KOPT-K1 (cell line): Measurements from ENCODE around the gene RBP7.
"Not testable (repeated sequence)": the region's sequence is repeated elsewhere in the genome, so short reads cannot be mapped to it uniquely, and the experiment has no call there.

Experiments
- H3K27ac ChIP-seq: fragments of 200-600 bp; sonication (generic); 2 replicates; pipeline ENCODE4 v1.5.1; 2016; ENCODE audit warnings: antibody characterized with exemption, mild to moderate bottlenecking, low read depth, low read length; ENCODE audit not compliant: poor library complexity, severe bottlenecking
- H3K36me3 ChIP-seq: fragments of 200-600 bp; sonication (generic); 2 replicates; pipeline ENCODE4 v1.5.1; 2017; ENCODE audit warnings: antibody characterized with exemption, mild to moderate bottlenecking, low read length, moderate library complexity; ENCODE audit not compliant: insufficient read depth
- H3K9me3 ChIP-seq: fragments of 200-600 bp; sonication (generic); 2 replicates; pipeline ENCODE4 v1.5.1; 2017; ENCODE audit warnings: antibody characterized with exemption, low read length, mild to moderate bottlenecking; ENCODE audit not compliant: insufficient read depth, poor library complexity, severe bottlenecking

Gene RBP7

DNA sequence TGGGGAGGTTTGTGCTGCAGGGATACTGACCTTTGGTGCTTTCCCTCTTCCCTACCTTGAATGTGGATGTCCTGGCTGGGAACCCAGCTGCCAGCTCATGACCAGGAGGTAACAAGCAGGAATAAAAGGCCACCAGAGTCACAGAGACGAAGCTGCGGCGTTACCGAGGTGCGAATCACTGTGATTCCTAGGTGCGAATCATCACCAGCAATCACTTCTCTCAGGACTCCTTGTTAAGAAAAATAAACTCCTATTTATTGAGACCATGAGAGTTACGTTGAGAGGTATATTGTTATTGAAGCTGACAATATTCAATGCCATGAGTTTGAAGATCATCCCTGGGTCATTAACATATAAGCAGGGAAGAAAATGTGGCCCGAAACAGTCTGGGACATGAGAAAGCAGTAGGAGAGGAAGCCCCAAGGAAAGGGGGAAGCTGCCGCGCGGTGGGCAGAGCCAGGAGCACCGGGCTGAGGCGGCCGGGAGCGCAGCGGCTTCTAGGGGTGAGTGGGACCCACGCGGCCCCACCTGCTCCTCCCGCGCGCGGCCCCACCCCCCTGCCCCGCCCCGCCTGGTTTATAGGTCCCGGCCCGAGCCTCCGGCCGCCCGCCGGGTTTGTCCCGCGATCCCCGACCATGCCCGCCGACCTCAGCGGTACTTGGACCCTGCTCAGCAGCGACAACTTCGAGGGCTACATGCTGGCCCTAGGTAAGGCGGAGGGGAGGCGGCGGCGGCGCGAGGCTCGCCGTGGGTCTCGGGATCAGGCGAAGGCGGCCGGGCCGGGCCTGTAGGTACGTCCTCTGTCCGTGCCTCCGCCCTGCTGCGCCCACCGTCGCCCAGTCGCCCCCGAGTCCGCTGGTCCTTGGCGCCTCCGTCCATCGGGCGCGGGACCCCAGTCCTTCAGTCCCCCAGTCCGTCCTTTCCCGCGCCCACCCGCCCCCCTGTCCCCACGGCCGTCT, at the start of gene RBP7:
Gene RBP7, plus strand, starts transcription at position 605 of the 959 bp plus-strand sequence. Its CDS starts 31 bp downstream, at position 636.
- H3K27ac ChIP-seq, result no peak within 1 kb of the TSS
- H3K36me3 ChIP-seq, result no peaks in the 10 kb centered on the region
- peaks cover 9% of the 10 kb centered on the region for H3K9me3 ChIP-seq

DNA sequence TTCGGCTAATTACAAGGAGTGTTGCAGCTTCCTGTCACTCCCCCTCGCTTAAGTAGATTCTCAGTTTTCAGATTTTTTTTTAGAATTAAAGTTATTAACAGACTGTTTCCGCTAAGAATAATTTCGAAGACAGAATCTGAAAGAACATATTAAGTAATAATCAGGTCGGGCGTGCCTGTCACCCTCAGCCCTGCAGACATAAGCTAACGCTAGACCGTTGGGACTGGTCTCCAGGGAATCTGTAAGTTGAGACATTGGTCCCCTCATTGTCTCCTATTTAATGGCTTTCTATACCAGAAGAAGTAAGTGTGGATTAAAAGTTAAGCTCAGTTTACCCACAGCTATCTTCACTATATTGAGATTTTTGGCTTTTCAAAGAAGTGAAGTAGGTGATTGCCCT, 39.3 kb upstream of the RBP7 start:
- Histone ChIP-seq H3K27ac (no peak overlapping the region), H3K9me3 (no peaks in the 10 kb centered on the region), H3K36me3 (no peaks in the 10 kb centered on the region)

DNA sequence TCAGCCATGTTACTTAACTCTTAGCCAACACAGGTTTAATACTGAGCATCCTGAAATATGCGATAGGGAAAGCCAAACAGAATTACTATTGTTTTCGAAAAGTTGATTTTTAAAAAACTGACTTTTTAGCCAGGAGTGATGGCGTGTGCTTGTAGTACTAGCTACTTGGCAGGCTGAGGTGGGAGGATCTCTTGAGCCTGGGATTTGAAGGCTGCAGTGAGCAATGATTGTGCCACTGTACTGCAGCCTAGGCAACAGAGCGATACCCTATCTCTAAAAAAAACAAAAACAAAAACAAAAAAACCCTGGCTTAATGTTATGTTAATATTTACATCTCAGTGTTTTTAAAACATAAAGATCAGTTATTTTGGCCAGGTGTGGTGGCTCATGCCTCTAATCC, 37.0 kb upstream of the RBP7 start:
- H3K36me3 ChIP-seq, result no peaks in the 10 kb centered on the region
- no peak overlapping the region for H3K27ac ChIP-seq
- no peaks in the 10 kb centered on the region for H3K9me3 ChIP-seq

DNA sequence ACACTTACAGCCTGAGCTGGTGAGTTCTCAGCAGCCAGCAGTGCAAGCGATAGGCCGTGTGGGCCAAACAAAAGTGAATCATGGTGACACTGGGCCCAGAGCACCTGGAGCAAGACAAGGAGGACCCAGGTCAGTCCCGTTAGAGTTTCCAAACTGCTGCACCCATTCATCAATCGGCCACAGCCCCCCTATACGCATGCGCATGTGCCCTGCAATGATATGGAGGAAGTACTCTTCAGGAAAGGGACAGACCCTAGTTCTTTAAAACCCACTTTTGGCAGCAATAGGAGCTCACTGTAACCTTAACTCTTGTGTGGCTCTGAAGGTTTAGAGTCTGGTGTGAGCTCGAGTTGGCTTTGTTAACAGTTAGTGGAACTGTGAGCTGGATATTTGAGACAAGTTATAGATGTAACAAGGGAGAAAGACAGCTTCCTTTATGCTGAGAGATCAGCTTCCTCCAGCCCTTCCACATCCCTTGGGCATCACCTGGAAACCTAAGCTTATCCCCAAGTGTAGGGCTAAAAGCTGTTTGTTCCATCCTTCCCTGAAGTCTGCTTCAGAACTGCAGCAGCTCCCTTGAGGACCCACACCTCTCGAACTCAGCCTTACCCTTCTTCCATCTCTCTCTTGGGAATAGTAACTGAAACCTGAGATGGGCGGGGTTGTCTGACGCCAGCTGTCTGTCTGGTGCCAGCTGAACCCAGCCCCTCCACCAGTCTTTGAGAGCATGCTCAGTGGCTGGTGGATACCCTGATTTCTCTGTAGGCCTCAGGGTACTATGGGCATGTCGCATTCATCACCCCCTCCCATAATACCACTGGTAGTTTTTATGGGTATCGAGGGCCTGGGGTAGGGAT, 36.1 kb upstream of the RBP7 start:
- no peak overlapping the region for H3K27ac ChIP-seq
- H3K9me3 ChIP-seq, result no peaks in the 10 kb centered on the region
- no peaks in the 10 kb centered on the region for H3K36me3 ChIP-seq

- Histone ChIP-seq H3K9me3 (no peaks in the 10 kb centered on the region), H3K27ac (no peak overlapping the region), H3K36me3 (peaks cover 6% of the 10 kb centered on the region; the same call in 1 of the 2 replicates)
Observed at GRCh38 chr1:9984253-9984652, 12.8 kb upstream of the RBP7 start.

- Histone ChIP-seq H3K36me3 (peaks cover 6% of the 10 kb centered on the region; the same call in 1 of the 2 replicates), H3K27ac (no peak overlapping the region), H3K9me3 (no peaks in the 10 kb centered on the region)
Observed at GRCh38 chr1:9985001-9985400, 12.0 kb upstream of the RBP7 start.

GRCh38 chr1:9989773-9990172, 7.3 kb upstream of the RBP7 start:
- Histone ChIP-seq H3K36me3 (no peaks in the 10 kb centered on the region), H3K27ac (no peak overlapping the region), H3K9me3 (no peaks in the 10 kb centered on the region)

- no peak overlapping the region for H3K27ac ChIP-seq
- H3K36me3 ChIP-seq, result no peaks in the 10 kb centered on the region
- no peaks in the 10 kb centered on the region for H3K9me3 ChIP-seq
Observed at GRCh38 chr1:9990944-9991343, 6.1 kb upstream of the RBP7 start.

DNA sequence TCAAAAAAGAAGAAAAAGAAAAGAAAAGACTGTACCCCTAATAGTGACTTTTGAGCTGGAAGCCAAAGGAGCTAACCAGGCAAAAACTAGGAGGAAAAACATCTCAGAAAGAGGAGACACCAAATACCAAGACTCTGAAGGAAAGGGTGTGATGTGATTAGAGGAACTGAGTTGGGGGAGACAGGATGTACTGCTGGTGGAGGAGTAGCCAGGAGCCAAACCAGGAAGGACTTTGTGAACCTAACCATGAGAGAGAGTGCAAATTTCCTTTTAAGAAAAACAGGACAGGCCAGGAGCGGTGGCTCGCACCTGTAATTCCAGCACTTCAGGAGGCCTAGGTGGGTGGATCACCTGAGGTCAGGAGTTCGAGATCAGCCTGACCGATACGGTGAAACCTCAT, 4.1 kb upstream of the RBP7 start:
- Histone ChIP-seq H3K36me3 (no peaks in the 10 kb centered on the region), H3K27ac (no peak overlapping the region)

DNA sequence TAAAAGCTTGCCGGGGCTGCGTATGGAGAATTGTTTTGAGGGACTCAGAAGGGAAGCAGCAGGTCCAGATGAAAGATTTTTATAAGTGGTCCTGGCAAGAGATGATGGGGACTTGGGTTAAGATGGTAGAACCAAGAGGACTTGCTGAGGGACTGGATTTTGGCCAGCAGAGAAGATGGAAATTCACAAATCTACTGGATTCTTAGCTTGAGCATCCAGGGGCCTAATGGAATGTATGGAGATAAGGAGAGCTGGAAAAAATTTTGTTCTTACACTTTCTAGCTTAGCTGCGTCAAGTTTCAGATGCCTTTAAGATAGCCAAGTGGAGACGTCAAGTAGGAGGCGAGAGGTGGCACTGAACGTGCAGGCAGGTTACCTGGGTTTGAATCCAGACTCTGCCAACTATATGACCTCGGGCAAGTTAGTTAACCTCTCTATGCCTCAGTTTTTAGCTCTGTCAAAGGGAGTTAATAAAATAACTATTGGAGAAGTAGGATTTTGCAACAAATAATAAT, 3.4 kb upstream of the RBP7 start:
- peaks cover 4% of the 10 kb centered on the region for H3K9me3 ChIP-seq
- no peak overlapping the region for H3K27ac ChIP-seq
- H3K36me3 ChIP-seq, result no peaks in the 10 kb centered on the region

More for the DNA sequence above, 4.1 kb upstream of the RBP7 start:
- H3K9me3 ChIP-seq, result no peaks in the 10 kb centered on the region

GRCh38 chr1:10001016-10001665, 4.1 kb downstream of the RBP7 start:
- H3K27ac ChIP-seq, result no peak overlapping the region
- peaks cover 9% of the 10 kb centered on the region for H3K9me3 ChIP-seq
- H3K36me3 ChIP-seq, result no peaks in the 10 kb centered on the region

GRCh38 chr1:10005248-10005647, 8.2 kb downstream of the RBP7 start:
- H3K9me3 ChIP-seq, H3K36me3 ChIP-seq, H3K27ac ChIP-seq: not testable (repeated sequence)

GRCh38 chr1:10007169-10007568, 10.1 kb downstream of the RBP7 start:
- H3K27ac ChIP-seq, result no peak overlapping the region
- no peaks in the 10 kb centered on the region for H3K9me3 ChIP-seq
- no peaks in the 10 kb centered on the region for H3K36me3 ChIP-seq

GRCh38 chr1:10014016-10014415, 17.0 kb downstream of the RBP7 start:
- no peaks in the 10 kb centered on the region for H3K9me3 ChIP-seq
- H3K36me3 ChIP-seq, result no peaks in the 10 kb centered on the region
- no peak overlapping the region for H3K27ac ChIP-seq

DNA sequence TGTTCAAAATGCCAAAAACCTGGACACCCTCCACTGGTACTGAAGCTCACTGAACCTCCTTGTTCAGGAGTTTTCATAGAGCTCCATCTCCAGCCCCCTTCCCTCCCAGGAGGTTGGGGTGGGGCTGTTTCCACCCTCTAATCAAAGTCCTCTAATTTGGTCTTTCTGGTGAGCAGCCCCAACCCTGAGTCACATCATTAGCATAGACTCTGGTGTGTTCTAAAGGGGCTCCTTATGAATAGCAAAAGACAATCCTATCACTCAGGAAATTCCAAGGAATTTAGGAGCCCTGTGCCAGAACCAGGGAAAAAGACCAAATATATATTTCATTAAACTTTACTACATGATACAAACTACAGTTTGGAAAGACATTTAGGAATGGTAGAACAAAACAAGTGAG, 22.5 kb downstream of the RBP7 start:
- no peaks in the 10 kb centered on the region for H3K9me3 ChIP-seq
- H3K36me3 ChIP-seq, result no peaks in the 10 kb centered on the region
- H3K27ac ChIP-seq, result no peak overlapping the region
